WTC11 (cell line): ENCODE data around the gene SETMAR. TPM values are rescaled to one million over a fixed set of nuclear protein-coding genes. Genes with fewer than 3 reads are reported as not detected.

Experiments used
- ATAC-seq: fragments of 200-7000 bp; cut with Tn5 transposase; 2 replicates; pipeline ENCODE4 v1.10.0; 2021; ENCODE audit warnings: mild to moderate bottlenecking, moderate library complexity
- CTCF ChIA-PET: fragments of 300-600 bp; sonication (Branson Sonifier 250); formaldehyde crosslinking; loops from one replicate; lab custom pipeline; 2021; ENCODE audit warnings: antibody characterized with exemption; lab: Charles Lee
- POLR2A ChIA-PET: fragments of 350-600 bp; sonication (Branson Sonifier 250); formaldehyde crosslinking; loops from one replicate; lab custom pipeline; 2021; ENCODE audit warnings: antibody characterized with exemption; lab: Charles Lee
- DNase-seq: peaks from one replicate; pipeline ENCODE4 v3.0.0; 2021; ENCODE audit warnings: low spot score
- H3K27ac Mint-ChIP-seq: 2 replicates; pipeline ENCODE4 v1.8.0; 2021; ENCODE audit warnings: mixed read lengths
- H3K27me3 Mint-ChIP-seq: 2 replicates; pipeline ENCODE4 v1.8.0; 2021; ENCODE audit warnings: low read depth, mild to moderate bottlenecking, moderate library complexity, mixed read lengths
- H3K36me3 Mint-ChIP-seq: 2 replicates; pipeline ENCODE4 v1.8.0; 2021; ENCODE audit warnings: mixed read lengths
- H3K4me1 Mint-ChIP-seq: 2 replicates; pipeline ENCODE4 v1.8.0; 2022; ENCODE audit warnings: mixed read lengths
- H3K4me3 Mint-ChIP-seq: 2 replicates; pipeline ENCODE4 v1.8.0; 2021; ENCODE audit warnings: mild to moderate bottlenecking, moderate library complexity, mixed read lengths
- H3K9me3 Mint-ChIP-seq: 2 replicates; pipeline ENCODE4 v1.8.0; 2021; ENCODE audit warnings: mixed read lengths
- ATF2 ChIP-seq: sonication (generic); formaldehyde crosslinking; IDR thresholded peaks from 2 replicates; pipeline ENCODE4 v1.8.1; 2022; ENCODE audit warnings: low read depth, missing genetic modification reagents, borderline replicate concordance
- ATF3 ChIP-seq: sonication (generic); formaldehyde crosslinking; conservative IDR thresholded peaks from 2 replicates; pipeline ENCODE4 v1.8.1; 2022; ENCODE audit warnings: mild to moderate bottlenecking, missing genetic modification reagents
- CREB1 ChIP-seq: sonication (generic); formaldehyde crosslinking; IDR thresholded peaks from 2 replicates; pipeline ENCODE4 v1.8.0; 2023; ENCODE audit warnings: mild to moderate bottlenecking, missing genetic modification reagents
- E2F1 ChIP-seq: sonication (generic); formaldehyde crosslinking; IDR thresholded peaks from 2 replicates; pipeline ENCODE4 v1.8.0; 2022; ENCODE audit warnings: mild to moderate bottlenecking, missing genetic modification reagents
- ERG ChIP-seq: fragments of 250-450 bp; sonication (Bioruptor Pico); IDR thresholded peaks from 2 replicates; pipeline ENCODE4 v1.8.0; 2021; ENCODE audit warnings: mild to moderate bottlenecking
- NR2C2 ChIP-seq: sonication (generic); formaldehyde crosslinking; IDR thresholded peaks from 2 replicates; pipeline ENCODE4 v1.8.0; 2022; ENCODE audit warnings: mild to moderate bottlenecking, missing genetic modification reagents
- SOX15 ChIP-seq: fragments of 250-450 bp; sonication (Bioruptor Pico); IDR thresholded peaks from 2 replicates; pipeline ENCODE4 v1.9.0; 2021; ENCODE audit warnings: mild to moderate bottlenecking
- TCF7 ChIP-seq: sonication (generic); formaldehyde crosslinking; IDR thresholded peaks from 2 replicates; pipeline ENCODE4 v1.8.0; 2022; ENCODE audit warnings: mild to moderate bottlenecking, low read depth, missing genetic modification reagents, moderate library complexity
- TEAD1 ChIP-seq: sonication (generic); formaldehyde crosslinking; IDR thresholded peaks from 2 replicates; pipeline ENCODE4 v1.8.0; 2022; ENCODE audit warnings: mild to moderate bottlenecking, missing genetic modification reagents
- TEAD4 ChIP-seq: sonication (generic); formaldehyde crosslinking; IDR thresholded peaks from 2 replicates; pipeline ENCODE4 v1.8.0; 2022; ENCODE audit warnings: mild to moderate bottlenecking, missing genetic modification reagents
- ZBTB21 ChIP-seq: sonication (generic); formaldehyde crosslinking; IDR thresholded peaks from 2 replicates; pipeline ENCODE4 v1.8.1; 2023; ENCODE audit warnings: mild to moderate bottlenecking, missing genetic modification reagents, borderline replicate concordance
- ZMAT4 ChIP-seq: fragments of 250-450 bp; sonication (Bioruptor Pico); IDR thresholded peaks from 2 replicates; pipeline ENCODE4 v1.9.0; 2021; ENCODE audit warnings: mild to moderate bottlenecking
- ZNF416 ChIP-seq: fragments of 250-450 bp; sonication (Bioruptor Pico); IDR thresholded peaks from 2 replicates; pipeline ENCODE4 v1.9.0; 2021; ENCODE audit warnings: mild to moderate bottlenecking, inconsistent platforms
- ZNF425 ChIP-seq: fragments of 250-450 bp; sonication (Bioruptor Pico); conservative IDR thresholded peaks from 2 replicates; pipeline ENCODE4 v1.9.0; 2021; ENCODE audit warnings: mild to moderate bottlenecking
- ZNF671 ChIP-seq: fragments of 250-450 bp; sonication (Bioruptor Pico); IDR thresholded peaks from 2 replicates; pipeline ENCODE4 v1.8.0; 2021; ENCODE audit warnings: mild to moderate bottlenecking
- total RNA-seq: library from RNA; stranded (reverse); gene quantifications from 3 replicates; pipeline ENCODE4 v1.2.3, GENCODE V29; 2021

Gene SETMAR
- total RNA-seq, 1 experiment from 2014 or later: 11.6 TPM

- ATAC-seq (no peak), DNase-seq (no peak)
- Mint-ChIP-seq H3K27ac (no peak overlapping the region), H3K9me3 (no peaks in the 10 kb centered on the region), H3K36me3 (no peaks in the 10 kb centered on the region), H3K27me3 (peaks cover 15% of the 10 kb centered on the region), H3K4me3 (no peak overlapping the region), H3K4me1 (peaks cover 2% of the 10 kb centered on the region; the same call in 1 of the 2 replicates)
- ChIA-PET POLR2A (no interaction called here), CTCF (interaction anchor here (1.5 kb wide), 1 partner anchor 11 kb away, joined by 4 read pairs; no protein-coding TSS in a partner anchor)
- TF ChIP-seq CREB1 (CRISPR knock-in tag): no peak
These were observed 23.6 kb upstream of the SETMAR start for GRCh38 chr3:4279516-4280105.

GRCh38 chr3:4281991-4282390 is 21.2 kb upstream of the SETMAR start:
- H3K9me3 Mint-ChIP-seq: no peaks in the 10 kb centered on the region
- CTCF ChIA-PET: no interaction called here

More at GRCh38 chr3:4281991-4282390, 21.2 kb upstream of the SETMAR start:
- DNase-seq (no peak), ATAC-seq (no peak)
- Mint-ChIP-seq H3K27ac (no peak overlapping the region), H3K4me3 (no peak overlapping the region), H3K4me1 (peaks cover 4% of the 10 kb centered on the region; the same call in 1 of the 2 replicates), H3K36me3 (no peaks in the 10 kb centered on the region), H3K27me3 (peaks cover 4% of the 10 kb centered on the region; the same call in 1 of the 2 replicates)
- POLR2A ChIA-PET: no interaction called here
- TF ChIP-seq ZMAT4 (CRISPR knock-in tag) (no peak), ZNF425 (CRISPR knock-in tag) (no peak), SOX15 (no peak), ATF3 (CRISPR knock-in tag) (no peak), TCF7 (no peak), TEAD1 (no peak), ATF2 (CRISPR knock-in tag) (no peak), TEAD4 (no peak), ZNF671 (no peak), ERG (CRISPR knock-in tag) (no peak), ZNF416 (CRISPR knock-in tag) (no peak), E2F1 (CRISPR knock-in tag) (no peak), ZBTB21 (CRISPR knock-in tag) (no peak), NR2C2 (CRISPR knock-in tag) (no peak)
